ENCODE results near the gene NGB.
A peak's percentile ranks its signal among the peaks of the same experiment; 100 is the strongest.
"Not testable (repeated sequence)": the region's sequence is repeated elsewhere in the genome, so short reads cannot be mapped to it uniquely, and the experiment has no call there.

Gene NGB

GRCh38 chr14:77290705-77291104 is 19.7 kb upstream of the NGB start:
- no peak for DNase-seq

GRCh38 chr14:77286576-77286975 is 15.6 kb upstream of the NGB start:
- DNase-seq: no peak

GRCh38 chr14:77284466-77284865 is 13.5 kb upstream of the NGB start:
- peak; percentile 25 for DNase-seq

GRCh38 chr14:77284066-77284465 is 13.1 kb upstream of the NGB start:
- DNase-seq: no peak

GRCh38 chr14:77281852-77282410 is 10.9 kb upstream of the NGB start:
- DNase-seq: no peak

- DNase-seq: not testable (repeated sequence)
These were observed 9.9 kb upstream of the NGB start for GRCh38 chr14:77280921-77281320.

GRCh38 chr14:77279719-77280118 is 8.7 kb upstream of the NGB start:
- no peak for DNase-seq

- DNase-seq: no peak
These were observed 7.6 kb upstream of the NGB start for GRCh38 chr14:77278461-77279230.

- DNase-seq: no peak
These were observed 6.0 kb upstream of the NGB start for GRCh38 chr14:77276959-77277358.

GRCh38 chr14:77276295-77276935 is 5.4 kb upstream of the NGB start:
- no peak for DNase-seq

GRCh38 chr14:77275601-77276017 is 4.6 kb upstream of the NGB start:
- DNase-seq: no peak

GRCh38 chr14:77275041-77275580 is 4.1 kb upstream of the NGB start:
- DNase-seq: no peak

- no peak for DNase-seq
These were observed 2.8 kb upstream of the NGB start for GRCh38 chr14:77273796-77274195.

- no peak for DNase-seq
These were observed 1.3 kb upstream of the NGB start for GRCh38 chr14:77272261-77272660.

GRCh38 chr14:77270361-77271112 is 469 bp downstream of the NGB start:
- DNase-seq: no peak

GRCh38 chr14:77268989-77269600 is 1.9 kb downstream of the NGB start:
- DNase-seq: peak; percentile 34

GRCh38 chr14:77267937-77268699 is 2.9 kb downstream of the NGB start:
- DNase-seq: no peak

GRCh38 chr14:77266336-77266735 is 4.7 kb downstream of the NGB start:
- DNase-seq: no peak

GRCh38 chr14:77265561-77266335 is 5.3 kb downstream of the NGB start:
- DNase-seq: peak; percentile 28

- DNase-seq: no peak
These were observed 5.9 kb downstream of the NGB start for GRCh38 chr14:77265187-77265515.

- no peak for DNase-seq
These were observed 6.4 kb downstream of the NGB start for GRCh38 chr14:77264466-77265186.
